GM21717 (cell line): Measurements from ENCODE around the gene PHKB.
"Not testable (repeated sequence)": the region's sequence is repeated elsewhere in the genome, so short reads cannot be mapped to it uniquely, and the experiment has no call there.

Source experiments
- ATAC-seq: cut with Tn5 transposase; IDR thresholded peaks from one replicate; pipeline ENCODE4 v1.9.1; 2021; ENCODE audit warnings: mild to moderate bottlenecking, moderate library complexity; ENCODE audit not compliant: unreplicated experiment

The PHKB gene

DNA sequence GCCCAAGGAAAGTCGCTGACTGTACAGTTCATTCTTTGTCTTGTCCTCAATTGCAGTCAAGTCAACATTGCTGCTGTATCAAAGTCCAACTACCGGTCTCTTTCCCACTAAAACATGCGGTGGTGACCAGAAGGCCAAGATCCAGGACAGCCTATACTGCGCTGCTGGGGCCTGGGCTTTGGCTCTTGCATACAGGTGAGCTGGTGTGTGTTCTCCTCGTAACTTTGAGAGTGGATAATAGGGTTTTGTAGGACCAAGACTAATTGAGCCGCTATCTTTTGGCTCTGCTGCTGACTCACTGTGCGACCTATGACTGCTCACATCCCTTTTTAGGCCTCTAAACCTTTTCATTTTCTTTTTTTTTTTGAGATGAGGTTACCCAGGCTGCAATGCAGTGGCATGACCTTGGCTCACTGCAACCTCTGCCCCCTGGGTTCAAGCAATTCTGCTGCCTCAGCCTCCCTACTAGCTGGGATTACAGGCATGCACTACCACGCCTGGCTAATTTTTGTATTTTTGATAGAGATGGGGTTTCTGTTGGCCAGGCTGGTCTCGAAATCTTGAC is 38.7 kb downstream of the PHKB start:
- no peak for ATAC-seq

DNA sequence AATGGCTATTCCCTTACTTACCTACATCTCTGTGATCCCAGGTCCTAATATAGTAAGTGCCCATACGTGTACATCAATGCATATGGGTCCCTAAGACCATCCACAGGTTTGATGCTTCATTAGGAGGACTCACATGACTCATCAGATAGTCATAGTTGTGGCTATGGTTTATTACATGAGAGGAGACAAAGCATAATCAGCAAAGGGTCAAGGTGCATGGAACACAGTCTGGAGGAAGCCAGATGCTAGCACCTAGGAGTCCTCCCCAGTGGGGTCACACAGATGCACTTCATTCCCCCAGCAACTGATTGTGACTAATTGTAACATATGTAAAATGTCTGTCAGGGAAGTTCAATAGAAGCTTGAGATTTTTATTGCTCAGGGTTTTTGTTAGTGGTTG is 42.8 kb downstream of the PHKB start:
- no peak for ATAC-seq

DNA sequence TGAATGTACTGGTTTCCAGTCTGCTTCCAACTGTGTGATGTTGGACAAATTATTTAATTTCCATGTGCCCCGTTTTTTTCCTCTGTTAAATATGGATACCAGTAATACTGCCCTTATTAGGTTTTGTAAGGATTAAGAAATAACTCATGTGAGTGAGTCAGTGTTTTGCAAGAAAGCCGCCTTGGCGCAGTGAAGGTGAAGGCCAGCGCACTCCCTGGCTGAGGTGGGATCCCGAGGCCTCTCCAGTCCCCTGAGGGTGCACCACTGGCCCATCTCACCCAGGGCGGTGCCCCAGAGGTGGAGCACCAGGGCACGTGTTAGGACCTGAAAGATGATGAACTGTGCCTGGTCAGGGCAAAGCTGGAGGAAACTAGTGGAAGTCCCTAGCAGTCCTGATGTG is 43.5 kb downstream of the PHKB start:
- ATAC-seq: no peak

DNA sequence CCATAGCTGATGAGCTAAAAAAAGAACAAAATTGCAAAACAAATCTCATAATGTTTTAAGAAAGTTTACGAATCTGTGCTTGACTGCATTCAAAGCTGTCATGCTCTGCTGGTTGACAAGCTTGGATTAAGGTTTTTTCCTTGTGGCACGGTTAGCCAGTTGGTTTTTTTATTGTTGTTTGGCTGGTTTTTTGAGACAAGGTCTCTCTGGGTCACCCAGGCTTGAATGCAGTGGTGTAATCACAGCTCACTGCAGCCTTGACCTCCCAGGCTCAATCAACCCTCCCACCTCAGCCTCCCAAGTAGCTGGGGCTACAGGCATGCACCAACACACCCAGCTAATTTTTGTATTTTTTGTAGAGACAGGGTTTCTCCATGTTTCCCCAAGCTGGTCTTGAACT is 45.7 kb downstream of the PHKB start:
- ATAC-seq: no peak

DNA sequence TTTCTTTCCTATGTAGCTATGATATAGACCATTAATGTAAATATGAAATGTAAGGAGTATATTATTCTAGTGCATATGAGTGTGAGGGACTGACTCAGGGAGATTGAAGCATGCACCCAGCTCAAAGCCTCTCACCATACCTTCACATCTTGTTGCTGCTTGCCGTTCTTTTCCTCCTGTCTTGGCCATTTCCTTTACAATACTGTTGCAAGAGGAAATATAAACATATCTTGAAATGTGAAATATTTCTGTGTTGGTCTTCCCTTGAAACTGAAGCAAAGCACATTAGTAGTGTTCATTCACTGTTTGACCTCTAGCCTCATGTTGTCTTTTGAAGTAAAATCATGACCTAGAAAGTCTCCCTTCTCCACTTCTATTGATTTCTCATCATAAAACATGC is 46.6 kb downstream of the PHKB start:
- no peak for ATAC-seq

DNA sequence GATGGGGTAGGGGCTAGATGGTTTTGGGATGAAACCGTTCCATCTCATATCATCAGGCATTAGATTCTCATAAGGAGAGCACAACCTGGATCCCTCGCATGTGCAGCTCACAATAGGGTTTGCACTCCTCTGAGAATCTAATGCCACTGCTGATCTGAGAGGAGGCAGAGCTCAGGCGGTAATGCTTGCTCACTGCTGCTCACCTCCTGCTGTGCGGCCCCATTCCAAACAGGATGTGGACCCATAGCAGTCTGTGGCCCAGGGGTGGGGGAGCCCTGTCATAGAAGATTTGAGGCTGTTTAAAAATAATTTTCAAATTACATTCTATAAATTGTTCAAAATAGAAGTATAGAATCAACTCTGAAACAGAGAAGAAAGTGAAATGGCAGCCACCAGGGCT is 50.8 kb downstream of the PHKB start:
- ATAC-seq: no peak

DNA sequence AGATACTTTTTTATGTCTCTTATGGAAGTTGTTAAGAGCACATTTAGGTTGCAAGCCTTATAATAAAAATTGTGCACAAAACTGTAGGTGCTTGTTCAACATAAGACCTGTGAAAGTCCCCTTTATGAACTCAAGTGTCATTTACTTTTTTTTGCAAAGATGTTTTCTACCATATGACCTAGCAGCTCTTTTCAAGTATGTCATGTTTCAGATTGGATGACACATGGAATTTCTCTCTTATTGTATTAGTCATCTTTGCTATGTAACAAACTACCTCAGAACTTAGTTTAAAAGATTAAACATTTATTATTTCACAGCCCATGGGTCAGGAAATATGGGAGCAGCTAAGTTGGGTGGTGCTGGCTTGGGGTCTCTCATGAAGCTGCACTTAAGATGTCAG is 57.9 kb downstream of the PHKB start:
- no peak for ATAC-seq

DNA sequence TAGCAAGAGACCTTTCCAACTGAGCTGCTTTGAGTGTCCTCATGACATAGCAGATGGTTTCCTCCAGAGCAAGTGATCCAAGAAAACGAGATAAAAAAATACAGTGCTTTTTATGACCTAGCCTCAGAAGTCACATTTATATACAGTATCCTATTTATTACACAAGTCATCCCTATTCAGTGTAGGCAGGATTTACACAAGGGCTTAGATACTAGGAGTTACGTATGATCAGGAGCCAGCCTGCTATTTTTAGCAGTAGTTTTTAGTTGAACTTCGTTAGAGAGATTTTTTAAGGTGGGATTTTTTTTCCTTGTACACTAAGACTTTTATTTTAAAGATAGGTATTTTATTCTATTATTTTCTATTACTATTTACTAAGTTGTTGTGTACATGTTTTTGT is 58.4 kb downstream of the PHKB start:
- ATAC-seq: no peak

DNA sequence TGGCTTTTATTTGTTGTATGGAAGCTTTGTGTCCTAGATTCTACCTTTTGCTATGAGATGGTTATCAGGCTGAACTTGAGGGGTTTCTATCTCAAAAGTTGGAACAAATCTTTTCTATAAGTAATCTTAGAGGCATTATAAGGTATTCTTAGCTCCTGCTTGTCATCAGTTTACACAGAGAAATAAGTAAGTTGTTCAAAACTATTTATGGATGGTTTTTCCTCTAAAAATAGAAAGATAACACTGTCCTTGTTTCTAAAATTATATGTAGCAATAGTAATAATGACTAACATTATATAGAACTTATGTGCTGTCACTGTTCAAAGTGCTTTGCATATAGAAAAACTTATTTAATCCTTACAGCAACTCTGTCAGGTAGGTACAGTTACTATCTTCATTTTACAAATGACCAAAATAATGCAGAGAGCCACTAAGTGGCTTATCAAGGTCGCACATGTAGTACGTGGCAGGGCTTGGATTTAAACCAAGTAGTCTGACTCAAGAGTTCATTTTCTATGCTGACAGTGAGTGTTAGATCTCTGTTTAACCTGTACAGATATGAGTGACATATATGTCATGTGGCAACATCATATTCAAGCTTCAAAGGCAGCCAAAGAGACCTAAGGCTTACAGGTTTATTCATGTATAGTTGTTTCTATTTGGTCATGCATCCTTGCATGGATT is 59.0 kb downstream of the PHKB start:
- no peak for ATAC-seq

DNA sequence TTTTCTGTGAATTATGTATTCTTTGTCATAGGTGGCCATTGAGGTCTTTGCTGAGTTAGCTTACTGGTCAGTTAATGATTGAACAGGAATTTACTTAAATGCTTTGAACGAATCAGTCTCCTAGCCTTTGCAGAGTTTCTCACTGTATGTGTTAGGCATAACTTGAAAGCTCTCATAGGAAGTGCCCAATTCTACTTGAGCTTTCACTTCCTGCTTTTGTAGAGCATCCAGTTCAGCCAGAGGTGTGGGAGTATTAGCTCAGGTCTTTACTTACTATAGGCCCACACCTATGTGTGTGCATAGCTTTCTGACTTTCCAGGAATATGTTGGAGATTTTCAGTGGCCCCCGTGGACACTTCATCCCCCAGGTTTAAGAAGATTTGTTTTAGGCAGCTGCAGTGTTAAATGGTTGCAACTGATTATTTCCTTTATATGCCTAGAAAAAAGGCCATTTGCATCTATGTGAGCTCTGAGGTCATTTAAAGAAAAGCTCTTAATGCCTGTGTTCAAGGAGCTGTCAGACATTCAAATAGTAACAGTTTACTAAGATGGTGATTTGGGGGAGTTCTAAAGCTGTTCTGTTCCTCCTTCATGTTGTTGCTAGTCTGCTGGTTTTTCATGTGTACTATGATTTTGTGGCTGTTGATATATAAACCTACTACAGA is 62.3 kb downstream of the PHKB start:
- peak; percentile 98 for ATAC-seq

DNA sequence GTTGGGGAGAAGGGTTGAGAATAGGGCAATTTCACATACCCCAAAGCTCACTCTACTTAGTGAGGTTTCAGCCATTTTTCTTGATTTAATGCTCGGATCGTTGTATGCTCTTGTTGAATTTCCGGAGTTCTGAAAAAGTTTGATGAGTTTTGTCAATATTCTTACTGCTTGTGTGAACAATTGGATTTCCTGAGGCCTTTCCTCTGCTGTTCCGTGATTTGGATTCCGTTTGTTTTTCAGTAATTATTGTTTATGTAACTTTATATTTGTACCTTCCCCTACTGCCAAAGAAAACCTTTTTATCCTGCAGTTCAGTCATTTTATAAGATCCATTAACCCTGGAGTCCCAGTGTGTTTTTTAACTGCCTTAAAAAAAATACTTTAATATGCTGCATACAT is 62.9 kb downstream of the PHKB start:
- ATAC-seq: no peak

DNA sequence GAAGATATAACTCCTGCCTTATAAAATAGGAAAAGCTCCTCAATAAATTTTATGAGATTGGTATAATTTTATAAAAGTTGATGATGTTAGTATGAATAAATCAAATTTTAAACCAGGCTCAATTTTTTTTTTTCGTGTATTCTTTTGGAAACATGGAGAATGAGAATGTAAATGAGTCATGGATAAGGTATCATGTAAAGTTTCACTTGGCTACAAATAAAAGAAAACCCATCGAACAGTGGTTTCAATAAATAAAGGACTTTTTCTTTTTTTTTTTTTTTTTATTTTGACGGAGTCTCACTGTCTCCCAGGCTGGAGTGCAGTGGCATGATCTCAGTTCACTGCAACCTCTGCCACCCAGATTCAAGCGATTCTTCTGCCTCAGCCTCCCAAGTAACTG is 67.3 kb downstream of the PHKB start:
- no peak for ATAC-seq

DNA sequence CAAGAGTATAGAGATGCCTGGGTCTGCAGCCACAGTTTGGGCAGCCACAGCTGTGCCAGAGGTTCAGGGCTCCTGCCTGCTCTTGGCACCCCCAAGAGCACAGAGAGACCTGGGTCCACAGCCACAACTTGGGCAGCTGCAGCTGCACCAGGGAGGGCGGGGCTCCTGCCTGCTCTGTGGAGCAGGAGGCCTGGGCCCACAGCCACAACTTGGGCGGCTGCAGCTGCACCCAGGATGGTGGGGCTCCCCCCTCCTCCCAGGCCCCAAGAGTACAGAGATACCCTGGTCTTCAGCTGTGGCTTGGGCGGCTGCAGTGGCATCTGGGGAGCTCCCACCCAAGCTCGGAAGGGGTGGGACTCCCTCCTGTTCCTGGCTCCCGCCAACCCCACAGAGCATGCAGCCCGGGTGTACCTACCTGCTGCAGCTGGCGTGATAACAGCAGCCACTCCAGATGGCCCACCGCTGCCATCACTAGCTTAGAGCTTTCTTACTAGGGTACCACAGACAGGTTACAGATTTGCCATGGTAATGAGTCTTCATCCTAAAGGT is 72.7 kb downstream of the PHKB start:
- ATAC-seq: no peak

DNA sequence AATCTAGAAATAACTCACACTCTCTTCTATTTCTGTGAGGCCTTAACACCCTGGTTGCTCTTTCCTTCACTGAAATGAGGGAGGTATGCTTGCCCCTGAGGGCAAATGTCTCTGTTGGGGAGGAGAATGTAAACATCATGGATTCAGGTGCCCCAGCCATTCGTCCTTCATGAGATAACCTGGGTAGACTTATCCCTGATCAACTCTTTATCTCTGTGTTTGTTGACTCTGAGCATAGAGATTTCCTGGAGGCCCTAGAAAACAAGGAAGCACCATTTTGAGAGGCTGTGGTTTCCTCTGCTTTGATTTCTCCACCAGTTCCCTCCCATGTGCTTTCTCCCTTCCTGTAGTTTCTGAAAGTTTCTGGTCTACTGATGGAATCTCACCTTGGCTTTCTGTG is 77.3 kb downstream of the PHKB start:
- no peak for ATAC-seq

DNA sequence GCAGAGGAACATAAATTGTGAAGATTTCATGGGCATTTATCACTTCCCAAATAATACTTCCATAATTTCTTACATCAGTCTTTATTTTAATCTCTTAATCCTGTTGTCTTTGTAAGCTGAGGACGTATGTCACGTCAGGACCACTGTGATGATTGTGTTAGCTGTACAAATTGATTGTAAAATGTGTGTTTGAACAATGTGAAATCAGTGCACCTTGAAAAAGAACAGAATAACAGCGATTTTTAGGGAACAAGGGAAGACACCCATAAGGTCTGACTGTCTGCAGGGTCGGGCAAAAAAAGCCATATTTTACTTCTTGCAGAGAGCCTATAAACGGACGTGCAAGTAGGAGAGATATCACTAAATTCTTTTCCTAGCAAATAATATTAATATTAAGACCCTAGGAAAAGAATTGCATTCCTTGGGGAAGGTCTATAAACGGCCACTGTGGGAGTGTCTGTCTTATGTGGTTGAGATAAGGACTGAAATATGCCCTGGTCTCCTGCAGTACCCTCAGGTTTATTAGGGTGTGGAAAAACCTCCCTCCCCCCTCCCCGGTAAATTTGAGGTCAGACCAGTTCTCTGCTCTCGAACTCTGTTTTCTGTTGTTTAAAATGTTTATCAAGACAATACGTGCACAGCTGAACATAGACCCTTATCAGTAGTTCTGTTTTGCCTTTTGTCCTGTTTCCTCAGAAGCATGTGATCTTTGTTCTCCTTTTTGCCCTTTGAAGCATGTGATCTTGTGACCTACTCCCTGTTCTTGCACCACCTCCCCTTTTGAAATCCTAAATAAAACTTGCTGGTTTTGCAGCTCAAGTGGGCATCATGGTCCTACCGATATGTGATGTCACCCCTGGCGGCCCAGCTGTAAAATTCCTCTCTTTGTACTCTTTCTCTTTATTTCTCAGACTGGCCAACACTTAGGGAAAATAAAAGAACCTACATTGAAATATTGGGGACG is 78.9 kb downstream of the PHKB start:
- ATAC-seq: not testable (repeated sequence)

DNA sequence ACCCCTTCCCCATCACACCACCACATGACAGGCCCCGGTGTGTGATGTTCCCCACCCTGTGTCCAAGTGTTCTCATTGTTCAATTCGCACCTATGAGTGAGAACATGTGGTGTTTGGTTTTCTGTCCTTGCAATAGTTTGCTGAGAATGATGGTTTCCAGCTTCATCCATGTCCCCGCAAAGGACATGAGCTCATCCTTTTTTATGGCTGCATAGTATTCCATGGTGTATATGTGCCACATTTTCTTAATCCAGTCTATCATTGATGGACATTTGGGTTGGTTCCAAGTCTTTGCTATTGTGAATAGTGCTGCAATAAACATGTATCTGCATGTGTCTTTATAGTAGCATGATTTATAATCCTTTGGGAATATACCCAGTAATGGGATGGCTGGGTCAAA is 80.0 kb downstream of the PHKB start:
- ATAC-seq: not testable (repeated sequence)

DNA sequence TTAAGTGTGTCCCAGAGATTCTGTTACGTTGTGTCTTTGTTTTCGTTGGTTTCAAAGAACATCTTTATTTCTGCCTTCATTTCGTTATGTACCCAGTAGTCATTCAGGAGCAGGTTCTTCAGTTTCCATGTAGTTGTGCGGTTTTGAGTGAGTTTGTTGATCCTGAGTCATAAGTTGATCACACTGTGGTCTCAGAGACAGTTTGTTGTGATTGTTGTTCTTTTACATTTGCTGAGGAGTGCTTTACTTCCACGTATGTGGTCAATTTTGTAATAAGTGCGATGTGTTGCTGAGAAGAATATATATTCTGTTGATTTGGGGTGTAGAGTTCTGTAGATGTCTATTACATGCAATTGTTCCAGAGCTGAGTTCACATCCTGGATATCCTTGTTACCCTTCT is 83.1 kb downstream of the PHKB start:
- not testable (repeated sequence) for ATAC-seq

DNA sequence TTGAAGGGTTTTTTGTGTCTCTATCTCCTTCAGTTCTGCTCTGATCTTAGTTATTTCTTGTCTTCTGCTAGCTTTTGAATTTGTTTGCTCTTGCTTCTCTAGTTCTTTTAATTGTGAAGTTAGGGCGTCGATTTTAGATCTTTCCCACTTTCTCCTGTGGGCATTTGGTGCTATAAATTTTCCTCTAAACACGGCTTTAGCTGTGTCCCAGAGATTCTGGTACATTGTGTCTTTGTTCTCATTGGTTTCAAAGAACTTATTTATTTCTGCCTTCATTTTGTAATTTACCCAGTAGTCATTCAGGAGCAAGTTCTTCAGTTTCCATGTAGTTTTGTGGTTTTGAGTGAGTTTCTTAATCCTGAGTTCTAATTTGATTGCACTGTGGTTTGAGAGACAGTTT is 90.1 kb downstream of the PHKB start:
- ATAC-seq: not testable (repeated sequence)

DNA sequence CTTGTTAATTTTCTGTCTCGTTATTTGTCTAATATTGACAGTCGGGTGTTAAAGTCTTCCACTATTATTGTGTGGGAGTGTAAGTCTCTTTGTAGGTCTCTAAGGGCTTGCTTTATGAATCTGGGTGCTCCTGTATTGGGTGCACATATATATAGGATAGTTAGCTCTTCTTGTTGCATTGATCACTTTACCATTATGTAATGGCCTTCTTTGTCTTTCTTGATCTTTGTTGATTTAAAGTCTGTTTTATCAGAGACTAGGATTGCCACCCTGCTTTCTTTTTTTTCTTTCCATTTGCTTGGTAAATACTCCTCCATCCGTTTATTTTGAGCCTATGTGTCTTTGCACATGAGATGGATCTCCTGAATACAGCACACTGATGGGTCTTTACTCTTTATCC is 90.6 kb downstream of the PHKB start:
- not testable (repeated sequence) for ATAC-seq

DNA sequence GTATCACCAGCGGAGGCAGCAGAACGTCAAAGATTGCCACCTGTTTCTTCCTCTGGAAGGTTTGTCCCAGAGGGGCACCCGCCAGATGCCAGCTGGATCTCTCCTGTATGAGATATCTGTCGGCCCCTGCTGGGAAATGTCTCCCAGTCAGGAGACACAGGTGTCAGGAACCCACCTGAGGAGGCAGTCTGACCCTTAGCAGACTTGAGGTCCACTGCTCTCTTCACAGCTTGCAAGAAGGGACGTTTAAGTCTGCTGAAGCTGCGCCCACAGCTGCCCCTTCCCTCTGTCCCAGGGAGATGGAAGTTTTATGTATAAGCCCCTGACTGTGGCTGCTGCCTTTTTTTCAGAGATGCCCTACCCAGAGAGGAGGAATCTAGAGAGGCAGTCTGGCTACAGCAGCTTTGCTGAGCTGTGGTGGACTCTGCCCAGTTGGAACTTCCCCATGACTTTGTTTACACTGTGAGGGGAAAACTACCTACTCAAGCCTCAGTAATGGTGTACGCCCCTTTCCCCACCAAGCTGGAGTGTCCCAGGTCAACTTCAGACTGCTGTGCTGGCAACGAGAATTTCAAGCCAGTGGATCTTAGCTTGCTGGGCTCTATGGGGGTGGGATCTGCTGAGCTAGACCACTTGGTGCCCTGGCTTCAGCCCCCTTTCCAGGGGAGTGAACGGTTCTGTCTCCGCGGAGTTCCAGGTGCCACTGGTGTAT is 92.9 kb downstream of the PHKB start:
- no peak for ATAC-seq
